Vagina (tissue), 2 donors: ENCODE results near the gene ADAM30.

ENCODE experiments used
- CTCF ChIP-seq, 3 experiments: fragments of 450-650 bp in 2 of 3; fragments of 200-600 bp in 1 of 3; sonication (generic) in 1 of 3; IDR thresholded peaks; one replicate each; pipeline ENCODE4 v1.5.1; 2017 to 2019; ENCODE audit warnings: antibody characterized with exemption in 3 of 3, mild to moderate bottlenecking in 2 of 3, moderate library complexity in 2 of 3
- POLR2A ChIP-seq, 2 donors: fragments of 450-650 bp; IDR thresholded peaks; one replicate each; pipeline ENCODE4 v1.6.1; 2017; ENCODE audit warnings: antibody characterized with exemption in 2 of 2, mild to moderate bottlenecking in 2 of 2, moderate library complexity in 2 of 2

GRCh38 chr1:119918301-119918700, 22.0 kb upstream of the ADAM30 start:
- TF ChIP-seq CTCF (IDR thresholded peaks at IDR 0.05) (no peak), POLR2A (IDR thresholded peaks at IDR 0.05) (no peak)
